ENCODE measurements around the gene CSNK1A1L. TPM values are rescaled to one million over a fixed set of nuclear protein-coding genes. Genes with fewer than 3 reads are reported as not detected.

The CSNK1A1L gene
- polyA plus RNA-seq, 1 donor (not counting 4 experiments of a cell fraction or from before 2014, with no cell fraction given) = not detected

GRCh38 chr13:37138926-37139325 is 33.5 kb upstream of the CSNK1A1L start:
- H3K9ac ChIP-seq (ENCODE audit: control insufficient read depth, extremely low read depth, insufficient read depth, low read length) = no peak overlapping the region
- no peaks in the 10 kb centered on the region for H4K20me1 ChIP-seq (ENCODE audit: control insufficient read depth, extremely low read depth, insufficient read depth, low read length)
- H3K4me3 ChIP-seq (ENCODE audit: control insufficient read depth in 2 of 3, extremely low read depth in 1 of 3, insufficient read depth in 2 of 3, low read depth in 1 of 3, low read length in 3 of 3) = no peak overlapping the region
- H3K79me2 ChIP-seq (ENCODE audit: control insufficient read depth, insufficient read depth, low read length) = no peaks in the 10 kb centered on the region
- no peak for FAIRE-seq
- H3K27ac ChIP-seq (ENCODE audit: control insufficient read depth, insufficient read depth, low read length) = no peak overlapping the region
- TF ChIP-seq, protein P1, sequence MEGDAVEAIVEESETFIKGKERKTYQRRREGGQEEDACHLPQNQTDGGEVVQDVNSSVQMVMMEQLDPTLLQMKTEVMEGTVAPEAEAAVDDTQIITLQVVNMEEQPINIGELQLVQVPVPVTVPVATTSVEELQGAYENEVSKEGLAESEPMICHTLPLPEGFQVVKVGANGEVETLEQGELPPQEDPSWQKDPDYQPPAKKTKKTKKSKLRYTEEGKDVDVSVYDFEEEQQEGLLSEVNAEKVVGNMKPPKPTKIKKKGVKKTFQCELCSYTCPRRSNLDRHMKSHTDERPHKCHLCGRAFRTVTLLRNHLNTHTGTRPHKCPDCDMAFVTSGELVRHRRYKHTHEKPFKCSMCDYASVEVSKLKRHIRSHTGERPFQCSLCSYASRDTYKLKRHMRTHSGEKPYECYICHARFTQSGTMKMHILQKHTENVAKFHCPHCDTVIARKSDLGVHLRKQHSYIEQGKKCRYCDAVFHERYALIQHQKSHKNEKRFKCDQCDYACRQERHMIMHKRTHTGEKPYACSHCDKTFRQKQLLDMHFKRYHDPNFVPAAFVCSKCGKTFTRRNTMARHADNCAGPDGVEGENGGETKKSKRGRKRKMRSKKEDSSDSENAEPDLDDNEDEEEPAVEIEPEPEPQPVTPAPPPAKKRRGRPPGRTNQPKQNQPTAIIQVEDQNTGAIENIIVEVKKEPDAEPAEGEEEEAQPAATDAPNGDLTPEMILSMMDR (optimal IDR thresholded peaks at IDR 0.05 in 1 of 3, IDR thresholded peaks at IDR 0.05 in 1 of 3, conservative IDR thresholded peaks at IDR 0.05 in 1 of 3; ENCODE audit: extremely low read depth in 1 of 3, insufficient read depth in 2 of 3, low read length in 3 of 3) = no peak
- no peak for TF ChIP-seq EZH2 (IDR thresholded peaks at IDR 0.05; ENCODE audit: low read length)
- H3K9me3 ChIP-seq (ENCODE audit: control insufficient read depth, low read depth, low read length) = no peaks in the 10 kb centered on the region
- no peak for DNase-seq (ENCODE audit: low read depth, low spot score)
- H3K9me1 ChIP-seq (ENCODE audit: control insufficient read depth, extremely low read depth, insufficient read depth, low read length) = no peaks in the 10 kb centered on the region
- H3K4me2 ChIP-seq (ENCODE audit: control insufficient read depth, extremely low read depth, insufficient read depth, low read depth, low read length) = no peak overlapping the region
- dilution Hi-C loops (cut with MboI; ENCODE audit: extremely low pct_ligation_motif_present, low sequenced_read_pairs) = no loop called here
- no peaks in the 10 kb centered on the region for H3K36me3 ChIP-seq (ENCODE audit: control insufficient read depth in 2 of 2, extremely low read depth in 1 of 2, insufficient read depth in 2 of 2, low read length in 2 of 2)
- H3K27me3 ChIP-seq (ENCODE audit: control insufficient read depth, extremely low read depth, insufficient read depth, low read length) = no peaks in the 10 kb centered on the region
- H2AFZ ChIP-seq (ENCODE audit: control insufficient read depth, low read length) = no peak overlapping the region
- H3K4me1 ChIP-seq (ENCODE audit: control insufficient read depth, extremely low read depth, insufficient read depth, low read length) = no peaks in the 10 kb centered on the region

GRCh38 chr13:37138169-37138568 is 32.7 kb upstream of the CSNK1A1L start:
- H4K20me1 ChIP-seq (ENCODE audit: control insufficient read depth, extremely low read depth, insufficient read depth, low read length) = no peaks in the 10 kb centered on the region
- TF ChIP-seq, protein P1 (optimal IDR thresholded peaks at IDR 0.05 in 1 of 3, IDR thresholded peaks at IDR 0.05 in 1 of 3, conservative IDR thresholded peaks at IDR 0.05 in 1 of 3; ENCODE audit: extremely low read depth in 1 of 3, insufficient read depth in 2 of 3, low read length in 3 of 3) = peak; percentile 23 to 52 (median 29)
- TF ChIP-seq EZH2 (IDR thresholded peaks at IDR 0.05; ENCODE audit: low read length) = no peak
- no peak for FAIRE-seq
- no peak overlapping the region for H2AFZ ChIP-seq (ENCODE audit: control insufficient read depth, low read length)
- H3K36me3 ChIP-seq (ENCODE audit: control insufficient read depth in 2 of 2, extremely low read depth in 1 of 2, insufficient read depth in 2 of 2, low read length in 2 of 2) = no peaks in the 10 kb centered on the region
- H3K27ac ChIP-seq (ENCODE audit: control insufficient read depth, insufficient read depth, low read length) = no peak overlapping the region
- no peaks in the 10 kb centered on the region for H3K79me2 ChIP-seq (ENCODE audit: control insufficient read depth, insufficient read depth, low read length)
- no peak overlapping the region for H3K4me2 ChIP-seq (ENCODE audit: control insufficient read depth, extremely low read depth, insufficient read depth, low read depth, low read length)
- H3K9ac ChIP-seq (ENCODE audit: control insufficient read depth, extremely low read depth, insufficient read depth, low read length) = no peak overlapping the region
- H3K9me3 ChIP-seq (ENCODE audit: control insufficient read depth, low read depth, low read length) = no peaks in the 10 kb centered on the region
- H3K4me1 ChIP-seq (ENCODE audit: control insufficient read depth, extremely low read depth, insufficient read depth, low read length) = no peaks in the 10 kb centered on the region
- no peak overlapping the region for H3K4me3 ChIP-seq (ENCODE audit: control insufficient read depth in 2 of 3, extremely low read depth in 1 of 3, insufficient read depth in 2 of 3, low read depth in 1 of 3, low read length in 3 of 3)
- dilution Hi-C loops (cut with MboI; ENCODE audit: extremely low pct_ligation_motif_present, low sequenced_read_pairs) = no loop called here
- no peaks in the 10 kb centered on the region for H3K9me1 ChIP-seq (ENCODE audit: control insufficient read depth, extremely low read depth, insufficient read depth, low read length)
- H3K27me3 ChIP-seq (ENCODE audit: control insufficient read depth, extremely low read depth, insufficient read depth, low read length) = no peaks in the 10 kb centered on the region
- DNase-seq (ENCODE audit: low read depth, low spot score) = no peak

All from keratinocyte (primary cell).